ENCODE results near the gene PTPN13.

Gene PTPN13

GRCh38 chr4:86721412-86721811 lies 127.3 kb downstream of the PTPN13 start:
- Histone ChIP-seq H3K27ac (ENCODE audit: low read length) (no peak overlapping the region), H3K4me3 (ENCODE audit: low read length) (no peak overlapping the region), H3K27me3 (ENCODE audit: control insufficient read depth, insufficient read depth, low read length) (no peaks in the 10 kb centered on the region), H3K9me3 (ENCODE audit: control insufficient read depth, low read depth, low read length) (no peaks in the 10 kb centered on the region), H3K9ac (ENCODE audit: low read length) (no peak overlapping the region), H3K36me3 (ENCODE audit: control insufficient read depth, low read depth, low read length) (peaks cover 13% of the 10 kb centered on the region), H3K4me1 (ENCODE audit: control insufficient read depth, low read depth, low read length) (no peaks in the 10 kb centered on the region)

GRCh38 chr4:86730310-86730709 lies 136.2 kb downstream of the PTPN13 start:
- no peaks in the 10 kb centered on the region for H3K9me3 ChIP-seq (ENCODE audit: control insufficient read depth, low read depth, low read length)
- no peaks in the 10 kb centered on the region for H3K4me1 ChIP-seq (ENCODE audit: control insufficient read depth, low read depth, low read length)
- no peaks in the 10 kb centered on the region for H3K27me3 ChIP-seq (ENCODE audit: control insufficient read depth, insufficient read depth, low read length)
- H3K9ac ChIP-seq (ENCODE audit: low read length): no peak overlapping the region
- H3K27ac ChIP-seq (ENCODE audit: low read length): no peak overlapping the region
- H3K4me3 ChIP-seq (ENCODE audit: low read length): no peak overlapping the region
- peaks cover 12% of the 10 kb centered on the region for H3K36me3 ChIP-seq (ENCODE audit: control insufficient read depth, low read depth, low read length)

GRCh38 chr4:86737244-86737643 lies 143.1 kb downstream of the PTPN13 start:
- Histone ChIP-seq H3K9me3 (ENCODE audit: control insufficient read depth, low read depth, low read length) (peaks cover 8% of the 10 kb centered on the region), H3K27me3 (ENCODE audit: control insufficient read depth, insufficient read depth, low read length) (no peaks in the 10 kb centered on the region), H3K9ac (ENCODE audit: low read length) (no peak overlapping the region), H3K27ac (ENCODE audit: low read length) (no peak overlapping the region), H3K4me1 (ENCODE audit: control insufficient read depth, low read depth, low read length) (no peaks in the 10 kb centered on the region), H3K36me3 (ENCODE audit: control insufficient read depth, low read depth, low read length) (peaks cover 30% of the 10 kb centered on the region), H3K4me3 (ENCODE audit: low read length) (no peak overlapping the region)

- Histone ChIP-seq H3K27ac (ENCODE audit: low read length) (no peak overlapping the region), H3K4me1 (ENCODE audit: control insufficient read depth, low read depth, low read length) (no peaks in the 10 kb centered on the region), H3K4me3 (ENCODE audit: low read length) (no peak overlapping the region), H3K36me3 (ENCODE audit: control insufficient read depth, low read depth, low read length) (peaks cover 28% of the 10 kb centered on the region), H3K9me3 (ENCODE audit: control insufficient read depth, low read depth, low read length) (peaks cover 8% of the 10 kb centered on the region), H3K27me3 (ENCODE audit: control insufficient read depth, insufficient read depth, low read length) (no peaks in the 10 kb centered on the region), H3K9ac (ENCODE audit: low read length) (no peak overlapping the region)
Measured at GRCh38 chr4:86741846-86742245, 147.7 kb downstream of the PTPN13 start.

- Histone ChIP-seq H3K9me3 (ENCODE audit: control insufficient read depth, low read depth, low read length) (peaks cover 8% of the 10 kb centered on the region), H3K27ac (ENCODE audit: low read length) (no peak overlapping the region), H3K27me3 (ENCODE audit: control insufficient read depth, insufficient read depth, low read length) (no peaks in the 10 kb centered on the region), H3K4me3 (ENCODE audit: low read length) (no peak overlapping the region), H3K4me1 (ENCODE audit: control insufficient read depth, low read depth, low read length) (no peaks in the 10 kb centered on the region), H3K9ac (ENCODE audit: low read length) (no peak overlapping the region), H3K36me3 (ENCODE audit: control insufficient read depth, low read depth, low read length) (peaks cover 30% of the 10 kb centered on the region)
Measured at GRCh38 chr4:86744570-86744969, 150.5 kb downstream of the PTPN13 start.

- Histone ChIP-seq H3K4me3 (ENCODE audit: low read length) (no peak overlapping the region), H3K36me3 (ENCODE audit: control insufficient read depth, low read depth, low read length) (peaks cover 54% of the 10 kb centered on the region), H3K9me3 (ENCODE audit: control insufficient read depth, low read depth, low read length) (no peaks in the 10 kb centered on the region), H3K27ac (ENCODE audit: low read length) (no peak overlapping the region), H3K4me1 (ENCODE audit: control insufficient read depth, low read depth, low read length) (no peaks in the 10 kb centered on the region), H3K9ac (ENCODE audit: low read length) (no peak overlapping the region), H3K27me3 (ENCODE audit: control insufficient read depth, insufficient read depth, low read length) (no peaks in the 10 kb centered on the region)
Measured at GRCh38 chr4:86749121-86749520, 155.0 kb downstream of the PTPN13 start.

GRCh38 chr4:86755388-86755787 lies 161.3 kb downstream of the PTPN13 start:
- Histone ChIP-seq H3K9ac (ENCODE audit: low read length) (no peak overlapping the region), H3K4me1 (ENCODE audit: control insufficient read depth, low read depth, low read length) (peaks cover 4% of the 10 kb centered on the region), H3K27me3 (ENCODE audit: control insufficient read depth, insufficient read depth, low read length) (no peaks in the 10 kb centered on the region), H3K36me3 (ENCODE audit: control insufficient read depth, low read depth, low read length) (peaks cover 34% of the 10 kb centered on the region), H3K9me3 (ENCODE audit: control insufficient read depth, low read depth, low read length) (no peaks in the 10 kb centered on the region), H3K4me3 (ENCODE audit: low read length) (no peak overlapping the region), H3K27ac (ENCODE audit: low read length) (no peak overlapping the region)

GRCh38 chr4:86757468-86757867 lies 163.4 kb downstream of the PTPN13 start:
- Histone ChIP-seq H3K4me1 (ENCODE audit: control insufficient read depth, low read depth, low read length) (peaks cover 4% of the 10 kb centered on the region), H3K9ac (ENCODE audit: low read length) (no peak overlapping the region), H3K27ac (ENCODE audit: low read length) (no peak overlapping the region), H3K27me3 (ENCODE audit: control insufficient read depth, insufficient read depth, low read length) (no peaks in the 10 kb centered on the region), H3K36me3 (ENCODE audit: control insufficient read depth, low read depth, low read length) (peaks cover 21% of the 10 kb centered on the region), H3K4me3 (ENCODE audit: low read length) (no peak overlapping the region), H3K9me3 (ENCODE audit: control insufficient read depth, low read depth, low read length) (no peaks in the 10 kb centered on the region)

GRCh38 chr4:86759298-86759697 lies 165.2 kb downstream of the PTPN13 start:
- no peaks in the 10 kb centered on the region for H3K9me3 ChIP-seq (ENCODE audit: control insufficient read depth, low read depth, low read length)
- H3K4me1 ChIP-seq (ENCODE audit: control insufficient read depth, low read depth, low read length): peaks cover 4% of the 10 kb centered on the region
- H3K27ac ChIP-seq (ENCODE audit: low read length): no peak overlapping the region
- H3K9ac ChIP-seq (ENCODE audit: low read length): no peak overlapping the region
- no peaks in the 10 kb centered on the region for H3K27me3 ChIP-seq (ENCODE audit: control insufficient read depth, insufficient read depth, low read length)
- H3K4me3 ChIP-seq (ENCODE audit: low read length): no peak overlapping the region
- H3K36me3 ChIP-seq (ENCODE audit: control insufficient read depth, low read depth, low read length): peaks cover 22% of the 10 kb centered on the region

- peaks cover 37% of the 10 kb centered on the region for H3K36me3 ChIP-seq (ENCODE audit: control insufficient read depth, low read depth, low read length)
Measured at GRCh38 chr4:86762649-86763048, 168.5 kb downstream of the PTPN13 start.

GRCh38 chr4:86769794-86770193 lies 175.7 kb downstream of the PTPN13 start:
- no peaks in the 10 kb centered on the region for H3K9me3 ChIP-seq (ENCODE audit: control insufficient read depth, low read depth, low read length)
- H3K4me1 ChIP-seq (ENCODE audit: control insufficient read depth, low read depth, low read length): peaks cover 4% of the 10 kb centered on the region
- no peak overlapping the region for H3K27ac ChIP-seq (ENCODE audit: low read length)
- no peak overlapping the region for H3K9ac ChIP-seq (ENCODE audit: low read length)
- H3K36me3 ChIP-seq (ENCODE audit: control insufficient read depth, low read depth, low read length): peaks cover 64% of the 10 kb centered on the region
- H3K4me3 ChIP-seq (ENCODE audit: low read length): no peak overlapping the region
- no peaks in the 10 kb centered on the region for H3K27me3 ChIP-seq (ENCODE audit: control insufficient read depth, insufficient read depth, low read length)

More at GRCh38 chr4:86762649-86763048, 168.5 kb downstream of the PTPN13 start:
- no peak overlapping the region for H3K27ac ChIP-seq (ENCODE audit: low read length)
- no peak overlapping the region for H3K4me3 ChIP-seq (ENCODE audit: low read length)
- no peaks in the 10 kb centered on the region for H3K9me3 ChIP-seq (ENCODE audit: control insufficient read depth, low read depth, low read length)
- no peaks in the 10 kb centered on the region for H3K4me1 ChIP-seq (ENCODE audit: control insufficient read depth, low read depth, low read length)
- H3K9ac ChIP-seq (ENCODE audit: low read length): no peak overlapping the region
- H3K27me3 ChIP-seq (ENCODE audit: control insufficient read depth, insufficient read depth, low read length): no peaks in the 10 kb centered on the region

GRCh38 chr4:86771141-86771540 lies 177.0 kb downstream of the PTPN13 start:
- Histone ChIP-seq H3K9ac (ENCODE audit: low read length) (no peak overlapping the region), H3K9me3 (ENCODE audit: control insufficient read depth, low read depth, low read length) (no peaks in the 10 kb centered on the region), H3K4me3 (ENCODE audit: low read length) (no peak overlapping the region), H3K27ac (ENCODE audit: low read length) (no peak overlapping the region), H3K27me3 (ENCODE audit: control insufficient read depth, insufficient read depth, low read length) (no peaks in the 10 kb centered on the region), H3K4me1 (ENCODE audit: control insufficient read depth, low read depth, low read length) (peaks cover 4% of the 10 kb centered on the region), H3K36me3 (ENCODE audit: control insufficient read depth, low read depth, low read length) (peaks cover 62% of the 10 kb centered on the region)

Data from iPS-18a (cell line).